ENCODE results near the gene TIMM10. TPM values are rescaled to one million over a fixed set of nuclear protein-coding genes. Genes with fewer than 3 reads are reported as not detected.

Gene TIMM10
- total RNA-seq, 1 experiment from 2014 or later, result 73.3 TPM

DNA sequence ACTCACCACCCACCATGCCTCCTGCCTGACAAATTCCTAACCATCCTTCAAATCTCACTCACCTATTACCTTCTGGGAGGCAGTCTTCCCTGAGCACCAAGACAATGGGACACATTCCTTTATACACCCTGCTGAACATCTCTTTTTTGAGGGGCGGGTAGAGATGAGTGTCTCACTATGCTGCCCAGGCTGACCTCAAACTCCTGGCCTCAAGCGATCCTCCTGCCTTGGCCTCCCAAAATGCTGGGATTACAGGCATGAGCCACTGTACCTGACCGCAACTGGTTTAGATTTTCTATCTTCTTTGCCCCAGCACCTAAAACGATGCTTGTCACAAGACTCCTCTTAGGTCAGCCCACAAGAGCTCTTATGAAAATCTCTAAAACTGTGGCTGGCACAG is 7.1 kb downstream of the TIMM10 start:
- Histone ChIP-seq H3K4me3 (ENCODE audit: insufficient read depth, low read depth, low read length) (no peak overlapping the region), H3K27me3 (ENCODE audit: control insufficient read depth, insufficient read depth, low read length) (no peaks in the 10 kb centered on the region), H3K36me3 (replicated peaks; ENCODE audit: control insufficient read depth, insufficient read depth, low read length) (peaks cover under 1% of the 10 kb centered on the region)
- no peak for DNase-seq

- no peak for DNase-seq
These were observed 9.4 kb downstream of the TIMM10 start for GRCh38 chr11:57521116-57521515.

DNA sequence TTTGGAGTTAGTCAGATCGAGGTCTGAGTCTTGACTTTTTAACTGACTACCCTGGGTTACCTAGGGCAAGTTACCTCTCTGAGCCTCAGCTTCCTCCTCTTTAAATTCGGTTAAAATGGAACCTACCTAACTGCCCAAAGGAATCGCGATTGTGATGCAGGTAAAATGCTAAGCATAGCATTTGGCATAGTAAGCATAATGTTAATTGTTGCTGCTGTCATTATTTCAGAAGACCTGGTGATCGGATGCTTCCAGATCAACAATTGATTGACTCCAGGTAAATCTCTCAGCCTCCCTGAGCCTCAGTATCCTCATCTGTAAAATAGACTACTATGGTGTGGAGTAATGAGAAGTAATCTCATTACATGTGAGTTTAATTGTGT is 14.5 kb downstream of the TIMM10 start:
- Histone ChIP-seq H3K36me3 (replicated peaks; ENCODE audit: control insufficient read depth, insufficient read depth, low read length) (no peaks in the 10 kb centered on the region), H3K27me3 (ENCODE audit: control insufficient read depth, insufficient read depth, low read length) (peaks cover 20% of the 10 kb centered on the region), H3K4me3 (ENCODE audit: insufficient read depth, low read depth, low read length) (peak overlapping the region; percentile 85)
- no peak for DNase-seq

More at GRCh38 chr11:57521116-57521515, 9.4 kb downstream of the TIMM10 start:
- peaks cover 2% of the 10 kb centered on the region; the same call in 1 of the 2 replicates for H3K27me3 ChIP-seq (ENCODE audit: control insufficient read depth, insufficient read depth, low read length)
- H3K36me3 ChIP-seq (replicated peaks; ENCODE audit: control insufficient read depth, insufficient read depth, low read length), result no peaks in the 10 kb centered on the region
- no peak overlapping the region for H3K4me3 ChIP-seq (ENCODE audit: insufficient read depth, low read depth, low read length)

GRCh38 chr11:57515332-57516060 is 15.1 kb downstream of the TIMM10 start, which contains the start of gene SLC43A1:
Gene SLC43A1 (minus strand): TSS chr11:57515702. CDS start chr11:57514111, 1,591 bp downstream.
- H3K36me3 ChIP-seq (replicated peaks; ENCODE audit: control insufficient read depth, insufficient read depth, low read length), result no peaks in the 10 kb centered on the region
- H3K4me3 ChIP-seq (ENCODE audit: insufficient read depth, low read depth, low read length), result peak within 1 kb of the TSS; percentile 85
- peak; percentile 83 for DNase-seq
- peaks cover 20% of the 10 kb centered on the region for H3K27me3 ChIP-seq (ENCODE audit: control insufficient read depth, insufficient read depth, low read length)

GRCh38 chr11:57514538-57515331 is 15.8 kb downstream of the TIMM10 start:
- H3K36me3 ChIP-seq (replicated peaks; ENCODE audit: control insufficient read depth, insufficient read depth, low read length), result no peaks in the 10 kb centered on the region
- peak; percentile 87 for DNase-seq
- H3K27me3 ChIP-seq (ENCODE audit: control insufficient read depth, insufficient read depth, low read length), result peaks cover 20% of the 10 kb centered on the region
- H3K4me3 ChIP-seq (ENCODE audit: insufficient read depth, low read depth, low read length), result peak overlapping the region; percentile 85

- H3K36me3 ChIP-seq (replicated peaks; ENCODE audit: control insufficient read depth, insufficient read depth, low read length), result no peaks in the 10 kb centered on the region
- H3K4me3 ChIP-seq (ENCODE audit: insufficient read depth, low read depth, low read length), result peak overlapping the region; percentile 85
- peaks cover 20% of the 10 kb centered on the region for H3K27me3 ChIP-seq (ENCODE audit: control insufficient read depth, insufficient read depth, low read length)
- DNase-seq, result peak; percentile 84
These were observed 16.5 kb downstream of the TIMM10 start for GRCh38 chr11:57513911-57514537.

DNA sequence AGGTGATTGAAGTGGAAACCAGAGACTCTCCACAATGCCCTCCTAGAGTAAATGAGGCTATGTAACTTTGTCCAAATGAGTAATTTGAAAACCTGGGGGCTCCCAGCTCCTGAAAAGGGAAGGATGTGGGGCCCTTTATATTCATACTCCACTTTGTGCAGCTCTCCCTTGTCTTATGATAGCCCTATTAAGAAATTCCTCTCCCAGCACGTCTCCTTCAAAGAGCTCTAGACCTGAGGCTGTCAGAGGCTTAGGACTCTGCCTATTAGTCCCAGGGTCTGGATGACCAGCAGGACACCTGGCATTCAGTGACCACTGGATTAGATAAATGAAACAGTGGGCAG is 17.1 kb downstream of the TIMM10 start:
- H3K27me3 ChIP-seq (ENCODE audit: control insufficient read depth, insufficient read depth, low read length), result peaks cover 20% of the 10 kb centered on the region
- peak overlapping the region; percentile 85 for H3K4me3 ChIP-seq (ENCODE audit: insufficient read depth, low read depth, low read length)
- DNase-seq, result no peak
- H3K36me3 ChIP-seq (replicated peaks; ENCODE audit: control insufficient read depth, insufficient read depth, low read length), result no peaks in the 10 kb centered on the region

GRCh38 chr11:57512646-57513451 is 17.7 kb downstream of the TIMM10 start:
- Histone ChIP-seq H3K27me3 (ENCODE audit: control insufficient read depth, insufficient read depth, low read length) (peaks cover 20% of the 10 kb centered on the region), H3K4me3 (ENCODE audit: insufficient read depth, low read depth, low read length) (no peak overlapping the region), H3K36me3 (replicated peaks; ENCODE audit: control insufficient read depth, insufficient read depth, low read length) (no peaks in the 10 kb centered on the region)
- no peak for DNase-seq

GRCh38 chr11:57511741-57512430 is 18.7 kb downstream of the TIMM10 start:
- Histone ChIP-seq H3K4me3 (ENCODE audit: insufficient read depth, low read depth, low read length) (no peak overlapping the region), H3K27me3 (ENCODE audit: control insufficient read depth, insufficient read depth, low read length) (peaks cover 18% of the 10 kb centered on the region), H3K36me3 (replicated peaks; ENCODE audit: control insufficient read depth, insufficient read depth, low read length) (no peaks in the 10 kb centered on the region)
- DNase-seq, result no peak

GRCh38 chr11:57508341-57509170 is 22.0 kb downstream of the TIMM10 start:
- H3K36me3 ChIP-seq (replicated peaks; ENCODE audit: control insufficient read depth, insufficient read depth, low read length), result no peaks in the 10 kb centered on the region
- no peak overlapping the region for H3K4me3 ChIP-seq (ENCODE audit: insufficient read depth, low read depth, low read length)
- DNase-seq, result no peak
- peaks cover 1% of the 10 kb centered on the region; the same call in 1 of the 2 replicates for H3K27me3 ChIP-seq (ENCODE audit: control insufficient read depth, insufficient read depth, low read length)

DNA sequence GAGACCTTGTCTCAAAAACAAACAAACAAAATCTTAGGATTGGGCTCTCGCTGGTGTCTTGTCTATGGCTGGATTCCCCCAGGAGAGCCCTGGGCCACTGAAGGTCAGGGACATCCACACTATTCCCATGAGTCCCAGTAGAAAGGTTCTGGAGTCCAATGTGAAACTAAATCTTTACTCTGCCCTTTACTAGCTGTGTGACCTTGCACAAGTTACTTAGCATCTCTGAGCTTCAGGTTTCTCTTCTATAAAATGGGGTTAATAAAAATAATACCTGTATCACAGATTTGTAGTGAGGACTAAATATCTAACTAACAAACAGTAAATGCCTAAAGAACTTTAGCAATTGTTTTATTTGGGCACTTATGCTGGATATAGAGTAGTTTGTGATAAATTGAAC is 24.0 kb downstream of the TIMM10 start:
- no peak for DNase-seq
- no peaks in the 10 kb centered on the region for H3K36me3 ChIP-seq (replicated peaks; ENCODE audit: control insufficient read depth, insufficient read depth, low read length)
- no peak overlapping the region for H3K4me3 ChIP-seq (ENCODE audit: insufficient read depth, low read depth, low read length)
- H3K27me3 ChIP-seq (ENCODE audit: control insufficient read depth, insufficient read depth, low read length), result no peaks in the 10 kb centered on the region

DNA sequence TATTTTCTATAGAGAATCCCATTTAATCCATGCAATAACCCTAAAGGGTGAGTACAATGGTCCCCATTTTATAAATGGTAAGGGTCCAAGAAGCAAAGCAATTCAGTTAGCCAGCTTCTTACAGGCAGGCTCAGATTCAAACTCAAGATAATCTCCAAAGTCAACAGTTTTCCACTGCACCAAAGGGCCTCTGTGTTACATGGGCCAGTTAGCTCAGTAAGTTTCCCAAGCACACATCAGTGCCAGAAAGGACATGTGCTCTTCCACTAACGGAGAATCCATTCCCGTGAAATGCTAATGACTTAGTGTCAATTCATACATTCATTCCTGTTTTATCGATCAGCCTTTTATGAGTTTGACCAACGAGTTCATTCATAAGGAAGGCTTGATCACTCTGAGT is 26.0 kb downstream of the TIMM10 start:
- Histone ChIP-seq H3K4me3 (ENCODE audit: insufficient read depth, low read depth, low read length) (no peak overlapping the region), H3K36me3 (replicated peaks; ENCODE audit: control insufficient read depth, insufficient read depth, low read length) (peaks cover 2% of the 10 kb centered on the region)
- no peak for DNase-seq

DNA sequence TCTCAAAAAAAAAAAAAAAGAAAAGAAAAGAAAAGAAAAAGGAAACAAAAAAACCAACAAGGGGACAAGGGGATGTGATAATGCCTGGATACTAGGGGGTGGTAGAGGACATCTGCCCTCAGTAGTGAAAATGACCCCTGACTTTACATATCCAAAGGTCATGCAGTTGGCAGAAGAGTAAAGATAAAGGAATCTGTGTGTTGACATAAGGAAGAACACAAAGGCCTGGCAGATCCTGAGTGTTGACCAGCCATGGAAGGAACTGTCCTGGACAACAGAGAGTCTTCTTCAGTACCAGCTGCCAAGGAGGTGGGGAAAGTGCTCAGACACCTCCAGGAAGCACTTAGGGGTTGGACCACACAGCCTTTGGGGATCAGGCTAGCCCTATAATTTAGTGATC is 27.7 kb downstream of the TIMM10 start:
- no peaks in the 10 kb centered on the region for H3K27me3 ChIP-seq (ENCODE audit: control insufficient read depth, insufficient read depth, low read length)
- no peak overlapping the region for H3K4me3 ChIP-seq (ENCODE audit: insufficient read depth, low read depth, low read length)
- H3K36me3 ChIP-seq (replicated peaks; ENCODE audit: control insufficient read depth, insufficient read depth, low read length), result peaks cover 5% of the 10 kb centered on the region
- DNase-seq, result no peak

More for the DNA sequence above, 26.0 kb downstream of the TIMM10 start:
- no peaks in the 10 kb centered on the region for H3K27me3 ChIP-seq (ENCODE audit: control insufficient read depth, insufficient read depth, low read length)
